D721Med (cell line): ENCODE data around the gene KLF16.

Experiments
- DNase-seq: peaks from one replicate; pipeline ENCODE4 v3.0.0; 2011; ENCODE audit warnings: low spot score; ENCODE audit not compliant: insufficient read length
- FAIRE-seq: peaks from 2 replicates; lab custom pipeline; 2011; peaks lifted over from hg19 to GRCh38; lab: Jason Lieb, UNC
- TF ChIP-seq, protein P1 (sequence below): IDR thresholded peaks from 2 replicates; pipeline ENCODE4 v1.5.1; 2012; ENCODE audit warnings: mild to moderate bottlenecking, control low read depth; ENCODE audit not compliant: insufficient read depth; ENCODE audit errors: missing control alignments

KLF16 gene

GRCh38 chr19:1871630-1872029 is 8.3 kb upstream of the KLF16 start:
- DNase-seq: no peak
- TF ChIP-seq, protein P1, sequence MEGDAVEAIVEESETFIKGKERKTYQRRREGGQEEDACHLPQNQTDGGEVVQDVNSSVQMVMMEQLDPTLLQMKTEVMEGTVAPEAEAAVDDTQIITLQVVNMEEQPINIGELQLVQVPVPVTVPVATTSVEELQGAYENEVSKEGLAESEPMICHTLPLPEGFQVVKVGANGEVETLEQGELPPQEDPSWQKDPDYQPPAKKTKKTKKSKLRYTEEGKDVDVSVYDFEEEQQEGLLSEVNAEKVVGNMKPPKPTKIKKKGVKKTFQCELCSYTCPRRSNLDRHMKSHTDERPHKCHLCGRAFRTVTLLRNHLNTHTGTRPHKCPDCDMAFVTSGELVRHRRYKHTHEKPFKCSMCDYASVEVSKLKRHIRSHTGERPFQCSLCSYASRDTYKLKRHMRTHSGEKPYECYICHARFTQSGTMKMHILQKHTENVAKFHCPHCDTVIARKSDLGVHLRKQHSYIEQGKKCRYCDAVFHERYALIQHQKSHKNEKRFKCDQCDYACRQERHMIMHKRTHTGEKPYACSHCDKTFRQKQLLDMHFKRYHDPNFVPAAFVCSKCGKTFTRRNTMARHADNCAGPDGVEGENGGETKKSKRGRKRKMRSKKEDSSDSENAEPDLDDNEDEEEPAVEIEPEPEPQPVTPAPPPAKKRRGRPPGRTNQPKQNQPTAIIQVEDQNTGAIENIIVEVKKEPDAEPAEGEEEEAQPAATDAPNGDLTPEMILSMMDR: no peak
- no peak for FAIRE-seq

- DNase-seq (no peak), FAIRE-seq (no peak)
- TF ChIP-seq, protein P1: no peak
Measured at GRCh38 chr19:1871140-1871597, 7.8 kb upstream of the KLF16 start.

DNA sequence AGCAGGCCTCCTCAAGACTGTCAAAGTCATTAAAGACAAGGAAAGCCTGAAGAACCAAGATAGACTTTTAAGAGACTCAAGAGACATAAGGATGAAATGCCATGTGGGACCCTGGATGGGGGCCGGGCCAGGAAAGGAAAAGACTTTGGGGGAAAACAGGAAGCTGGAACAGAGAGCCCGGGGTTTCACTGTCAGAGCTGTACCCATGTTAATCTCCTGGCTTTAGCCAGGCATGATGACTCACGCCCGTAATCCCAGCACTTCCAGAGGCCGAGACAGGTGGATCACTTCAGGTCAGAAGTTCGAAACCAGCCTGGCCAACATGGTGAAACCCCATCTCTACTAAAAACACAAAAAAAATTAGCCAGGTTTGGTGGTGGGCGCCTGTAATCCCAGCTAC is 5.6 kb upstream of the KLF16 start:
- FAIRE-seq (no peak), DNase-seq (no peak)
- TF ChIP-seq, protein P1: no peak

DNA sequence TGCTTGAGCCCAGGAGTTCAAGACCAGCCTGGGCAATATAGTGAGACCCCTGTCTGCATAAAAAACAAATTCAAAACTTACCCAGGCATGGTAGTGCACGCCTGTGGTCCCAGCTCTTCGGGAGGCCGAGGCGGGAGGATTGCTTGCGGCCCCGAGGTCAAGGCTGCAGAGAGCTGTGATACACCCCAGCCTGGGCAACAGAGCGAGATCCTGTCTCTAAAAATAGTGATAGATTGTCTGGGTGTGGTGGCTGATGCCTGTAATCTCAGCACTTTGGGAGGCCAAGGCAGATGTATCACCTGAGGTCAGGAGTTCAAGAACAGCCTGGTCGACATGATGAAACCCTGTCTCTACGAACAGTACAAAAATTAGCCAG is 4.0 kb upstream of the KLF16 start:
- FAIRE-seq (no peak), DNase-seq (no peak)
- TF ChIP-seq, protein P1: no peak

GRCh38 chr19:1866693-1867348 is 3.4 kb upstream of the KLF16 start:
- TF ChIP-seq, protein P1: no peak
- FAIRE-seq (no peak), DNase-seq (no peak)

GRCh38 chr19:1865172-1866010 is 2.0 kb upstream of the KLF16 start:
- TF ChIP-seq, protein P1: no peak
- FAIRE-seq: no peak
- DNase-seq: no peak
